A673 (cell line): ENCODE data around the gene FPR1. TPM values are rescaled to one million over a fixed set of nuclear protein-coding genes. Genes with fewer than 3 reads are reported as not detected.

Source experiments
- BruUV-seq: library from RNA; stranded (reverse); fragments of 400-500 nt; replicated peaks from 2 replicates; lab custom pipeline; 2021; lab: Mats Ljungman, UMichigan
- CTCF ChIA-PET: fragments of 300-600 bp; sonication (Branson Sonifier 250); formaldehyde crosslinking; loops from one replicate; lab custom pipeline; 2022; ENCODE audit warnings: antibody characterized with exemption; lab: Charles Lee
- POLR2A ChIA-PET: fragments of 300-600 bp; sonication (Branson Sonifier 250); formaldehyde crosslinking; loops from one replicate; lab custom pipeline; 2022; ENCODE audit warnings: antibody characterized with exemption; ENCODE audit not compliant: low non-redundant PET; lab: Charles Lee
- DNase-seq: peaks from one replicate; pipeline ENCODE4 v3.0.0-alpha.2; 2015; ENCODE audit warnings: low spot score
- H3K27ac ChIP-seq: fragments of 200-600 bp; sonication (generic); 2 replicates; pipeline ENCODE4 v1.5.1; 2016; ENCODE audit warnings: mixed run types, low read depth, mild to moderate bottlenecking, mixed read lengths, antibody characterized with exemption, low read length; ENCODE audit not compliant: poor library complexity, severe bottlenecking
- H3K27me3 ChIP-seq: fragments of 200-600 bp; sonication (generic); replicated peaks from 2 replicates; pipeline ENCODE4 v1.6.1; 2017; ENCODE audit warnings: mixed run types, low read depth, mild to moderate bottlenecking, mixed read lengths, antibody characterized with exemption, low read length; ENCODE audit not compliant: insufficient read depth, poor library complexity
- H3K36me3 ChIP-seq: fragments of 200-600 bp; sonication (generic); 2 replicates; pipeline ENCODE4 v1.6.1; 2016; ENCODE audit warnings: mixed run types, mild to moderate bottlenecking, mixed read lengths, antibody characterized with exemption, low read length; ENCODE audit not compliant: insufficient read depth, poor library complexity, severe bottlenecking
- H3K4me1 ChIP-seq: fragments of 200-600 bp; sonication (generic); 2 replicates; pipeline ENCODE4 v1.6.1; 2017; ENCODE audit warnings: mixed run types, mild to moderate bottlenecking, mixed read lengths, antibody characterized with exemption, low read length; ENCODE audit not compliant: insufficient read depth, poor library complexity, severe bottlenecking
- H3K4me3 ChIP-seq: fragments of 200-600 bp; sonication (generic); 2 replicates; pipeline ENCODE4 v1.5.1; 2016; ENCODE audit warnings: low read depth, mixed run types, mild to moderate bottlenecking, mixed read lengths, low read length; ENCODE audit not compliant: poor library complexity, severe bottlenecking
- H3K9me3 ChIP-seq: fragments of 200-600 bp; sonication (generic); 2 replicates; pipeline ENCODE4 v1.6.1; 2016; ENCODE audit warnings: mixed run types, low read depth, mild to moderate bottlenecking, mixed read lengths, antibody characterized with exemption, low read length; ENCODE audit not compliant: poor library complexity, severe bottlenecking
- EZH2 ChIP-seq: fragments of 200-600 bp; sonication (generic); IDR thresholded peaks from 2 replicates; pipeline ENCODE4 v1.6.1; 2017; ENCODE audit warnings: borderline replicate concordance, low read depth, mild to moderate bottlenecking, mixed read lengths, antibody characterized with exemption, low read length; ENCODE audit not compliant: poor library complexity, severe bottlenecking
- intact Hi-C: fragments of 100-400 bp; cut with micrococcal nuclease; formaldehyde crosslinking; loops from one replicate; pipeline ENCODE4 v1.10.0; 2022; ENCODE audit not compliant: unreplicated experiment
- total RNA-seq: library from RNA; stranded (reverse); gene quantifications from 2 replicates; pipeline ENCODE4 v1.2.3, GENCODE V29; 2021
- TF ChIP-seq, protein P1 (sequence below): fragments of 300-800, 200-600 bp; sonication (generic); conservative IDR thresholded peaks from 2 replicates; pipeline ENCODE4 v1.5.1; 2017; ENCODE audit warnings: low read depth, mild to moderate bottlenecking, antibody characterized with exemption, low read length, moderate library complexity, mixed read lengths

Gene FPR1
- total RNA-seq, 1 experiment from 2014 or later: not detected

DNA sequence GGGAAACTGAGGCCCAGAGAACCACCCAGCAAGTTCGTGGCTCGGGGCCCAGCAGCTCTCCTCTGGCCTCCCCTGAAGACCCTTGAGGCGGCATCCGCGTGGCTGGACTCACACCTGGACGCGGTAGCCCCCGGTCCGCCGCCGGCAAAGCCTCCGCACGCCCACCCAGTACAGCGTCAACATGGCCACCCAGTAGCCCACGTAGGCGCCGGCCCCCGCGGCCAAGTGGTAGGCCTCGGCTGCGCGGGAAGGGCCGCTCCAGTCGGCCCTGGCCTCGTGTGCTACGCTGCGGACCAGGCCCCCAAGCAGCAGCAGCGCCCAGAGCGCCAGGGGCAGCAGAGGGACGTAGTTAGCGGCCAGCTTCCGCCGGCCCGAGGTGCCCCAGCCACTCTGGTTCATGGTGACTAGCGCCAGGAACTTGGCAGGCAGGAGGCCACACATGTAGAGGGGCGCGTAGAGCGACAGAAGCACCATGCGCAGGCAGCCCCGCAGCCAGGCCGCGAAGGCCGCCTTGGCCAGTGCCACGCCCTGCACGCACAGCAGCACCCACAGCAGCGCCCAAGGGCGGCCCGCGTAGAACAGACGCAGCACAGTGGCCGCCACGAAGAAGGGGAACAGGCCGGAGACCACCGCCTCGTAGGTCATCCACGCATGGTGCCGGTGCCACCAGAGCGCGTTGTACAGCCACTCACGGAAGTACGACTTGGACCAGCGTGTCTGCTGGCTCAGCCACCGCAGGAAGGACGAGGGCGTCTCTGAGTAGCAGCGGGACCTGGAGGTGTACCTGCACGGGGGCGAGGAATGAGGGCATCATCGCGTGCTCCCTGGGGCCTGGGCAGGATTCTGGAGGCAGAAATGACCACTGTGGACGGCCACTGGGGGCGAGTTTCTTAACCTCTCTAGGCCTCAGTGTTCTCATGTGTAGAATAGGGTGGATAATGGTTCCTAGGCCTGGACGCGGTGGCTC, 38.1 kb downstream of the FPR1 start:
- H3K4me3 ChIP-seq: no peak overlapping the region
- no peak overlapping the region for H3K27ac ChIP-seq
- ChIA-PET POLR2A (no interaction called here), CTCF (no interaction called here)
- H3K27me3 ChIP-seq: peaks cover 35% of the 10 kb centered on the region
- BruUV-seq: no TSS peak
- no peaks in the 10 kb centered on the region for H3K4me1 ChIP-seq
- no peaks in the 10 kb centered on the region for H3K9me3 ChIP-seq
- TF ChIP-seq, protein P1, sequence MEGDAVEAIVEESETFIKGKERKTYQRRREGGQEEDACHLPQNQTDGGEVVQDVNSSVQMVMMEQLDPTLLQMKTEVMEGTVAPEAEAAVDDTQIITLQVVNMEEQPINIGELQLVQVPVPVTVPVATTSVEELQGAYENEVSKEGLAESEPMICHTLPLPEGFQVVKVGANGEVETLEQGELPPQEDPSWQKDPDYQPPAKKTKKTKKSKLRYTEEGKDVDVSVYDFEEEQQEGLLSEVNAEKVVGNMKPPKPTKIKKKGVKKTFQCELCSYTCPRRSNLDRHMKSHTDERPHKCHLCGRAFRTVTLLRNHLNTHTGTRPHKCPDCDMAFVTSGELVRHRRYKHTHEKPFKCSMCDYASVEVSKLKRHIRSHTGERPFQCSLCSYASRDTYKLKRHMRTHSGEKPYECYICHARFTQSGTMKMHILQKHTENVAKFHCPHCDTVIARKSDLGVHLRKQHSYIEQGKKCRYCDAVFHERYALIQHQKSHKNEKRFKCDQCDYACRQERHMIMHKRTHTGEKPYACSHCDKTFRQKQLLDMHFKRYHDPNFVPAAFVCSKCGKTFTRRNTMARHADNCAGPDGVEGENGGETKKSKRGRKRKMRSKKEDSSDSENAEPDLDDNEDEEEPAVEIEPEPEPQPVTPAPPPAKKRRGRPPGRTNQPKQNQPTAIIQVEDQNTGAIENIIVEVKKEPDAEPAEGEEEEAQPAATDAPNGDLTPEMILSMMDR: no peak
- no peak for TF ChIP-seq EZH2
- DNase-seq: no peak
- no peaks in the 10 kb centered on the region for H3K36me3 ChIP-seq
- intact Hi-C loops: no loop called here

DNA sequence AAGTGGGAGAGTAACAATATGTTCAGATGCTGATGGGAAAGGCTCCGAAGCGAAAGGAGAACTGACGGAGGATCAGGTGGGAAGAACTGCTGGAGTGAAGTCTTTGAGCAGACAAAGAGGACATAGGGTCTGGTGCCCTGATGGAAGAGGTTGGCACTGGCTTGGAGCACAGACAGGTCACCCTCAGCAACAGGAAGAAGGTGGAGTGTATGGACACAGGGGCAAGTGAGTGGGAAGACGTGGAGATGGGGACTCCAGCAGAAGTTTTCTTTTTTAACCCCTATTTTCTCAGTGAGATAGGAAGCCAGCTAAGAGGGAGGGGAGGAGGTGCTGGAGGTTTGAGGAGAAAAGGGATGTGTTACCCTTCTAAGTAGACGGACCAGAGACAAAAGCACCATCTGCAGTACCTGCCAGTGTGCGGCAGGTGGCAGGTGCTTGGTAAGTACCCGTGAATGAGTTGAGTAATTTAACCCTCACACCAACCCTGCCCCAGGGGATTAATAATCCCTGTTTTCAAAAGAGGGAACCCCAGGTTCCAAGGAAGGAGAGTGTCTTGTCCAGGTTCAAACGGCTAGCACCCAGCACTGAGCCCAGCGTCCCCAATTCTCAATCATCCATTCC, 39.1 kb downstream of the FPR1 start:
- H3K4me3 ChIP-seq: no peak overlapping the region
- peaks cover 25% of the 10 kb centered on the region for H3K27me3 ChIP-seq
- H3K4me1 ChIP-seq: no peaks in the 10 kb centered on the region
- POLR2A ChIA-PET: no interaction called here
- no peaks in the 10 kb centered on the region for H3K36me3 ChIP-seq
- CTCF ChIA-PET: no interaction called here
- no TSS peak for BruUV-seq
- TF ChIP-seq, protein P1: peak; percentile 43
- no peak for TF ChIP-seq EZH2
- intact Hi-C loops: no loop called here
- peak; percentile 68 for DNase-seq
- H3K27ac ChIP-seq: no peak overlapping the region
- no peaks in the 10 kb centered on the region for H3K9me3 ChIP-seq

DNA sequence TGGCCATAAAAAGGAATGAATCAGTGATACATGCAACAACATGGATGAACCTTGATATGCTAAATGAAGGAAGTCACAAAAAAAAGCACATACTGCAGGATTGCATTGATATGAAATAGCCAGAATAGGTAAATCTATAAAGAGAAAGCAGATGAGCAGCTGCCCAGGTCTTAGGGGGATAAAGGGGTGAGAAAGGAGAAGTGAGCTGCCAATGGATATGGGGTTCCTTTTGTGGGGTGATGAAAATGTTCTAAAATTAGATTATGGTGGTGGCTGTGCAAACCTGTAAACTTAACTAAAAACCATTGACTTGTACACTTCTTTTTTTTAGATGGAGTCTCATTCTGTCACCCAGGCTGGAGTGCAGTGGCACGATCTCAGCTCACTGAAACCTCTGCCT, 40.0 kb downstream of the FPR1 start:
- no peak for TF ChIP-seq EZH2
- TF ChIP-seq, protein P1: no peak
- Histone ChIP-seq H3K27me3 (peaks cover 16% of the 10 kb centered on the region), H3K4me3 (no peak overlapping the region), H3K9me3 (no peaks in the 10 kb centered on the region), H3K36me3 (peaks cover 3% of the 10 kb centered on the region), H3K4me1 (no peaks in the 10 kb centered on the region), H3K27ac (no peak overlapping the region)
- intact Hi-C loops: no loop called here
- POLR2A ChIA-PET: no interaction called here
- CTCF ChIA-PET: no interaction called here
- no TSS peak for BruUV-seq
- no peak for DNase-seq
